HG03139 (cell line): ENCODE measurements around the gene SELP.

Experiments
- ATAC-seq: cut with Tn5 transposase; IDR thresholded peaks from one replicate; pipeline ENCODE4 v1.9.1; 2021; ENCODE audit not compliant: unreplicated experiment

SELP gene

GRCh38 chr1:169577981-169578738, 51.8 kb downstream of the SELP start:
- ATAC-seq: no peak

- no peak for ATAC-seq
Measured at GRCh38 chr1:169576935-169577331, 53.0 kb downstream of the SELP start.

- ATAC-seq: no peak
Measured at GRCh38 chr1:169576241-169576934, 53.5 kb downstream of the SELP start.

- ATAC-seq: no peak
Measured at GRCh38 chr1:169574336-169574735, 55.6 kb downstream of the SELP start.

GRCh38 chr1:169572187-169572586, 57.7 kb downstream of the SELP start:
- no peak for ATAC-seq

- no peak for ATAC-seq
Measured at GRCh38 chr1:169571450-169571849, 58.5 kb downstream of the SELP start.

GRCh38 chr1:169570172-169570574, 59.8 kb downstream of the SELP start:
- no peak for ATAC-seq

GRCh38 chr1:169568497-169568896, 61.4 kb downstream of the SELP start:
- ATAC-seq: no peak

- no peak for ATAC-seq
Measured at GRCh38 chr1:169565335-169566271, 64.3 kb downstream of the SELP start.

GRCh38 chr1:169563650-169564049, 66.3 kb downstream of the SELP start:
- ATAC-seq: no peak

GRCh38 chr1:169563019-169563615, 66.8 kb downstream of the SELP start:
- ATAC-seq: no peak

GRCh38 chr1:169561692-169562091, 68.2 kb downstream of the SELP start:
- no peak for ATAC-seq

- ATAC-seq: no peak
Measured at GRCh38 chr1:169557131-169557530, 72.8 kb downstream of the SELP start.

GRCh38 chr1:169550294-169550693, 79.6 kb downstream of the SELP start:
- ATAC-seq: no peak

- ATAC-seq: no peak
Measured at GRCh38 chr1:169548282-169548681, 81.6 kb downstream of the SELP start.

- no peak for ATAC-seq
Measured at GRCh38 chr1:169546087-169546995, 83.6 kb downstream of the SELP start.

- ATAC-seq: no peak
Measured at GRCh38 chr1:169545472-169545871, 84.5 kb downstream of the SELP start.

- ATAC-seq: no peak
Measured at GRCh38 chr1:169538998-169539871, 90.7 kb downstream of the SELP start.
